Hematopoietic multipotent progenitor cell treated with erythropoietin and hydrocortisone succinate and interleukin-3 and kit ligand, for 4 days (in vitro differentiated cells): Measurements from ENCODE around the gene CHN2.

Source experiments
- DNase-seq: peaks from one replicate; pipeline ENCODE4 v3.0.0-alpha.2; 2015

Gene CHN2

DNA sequence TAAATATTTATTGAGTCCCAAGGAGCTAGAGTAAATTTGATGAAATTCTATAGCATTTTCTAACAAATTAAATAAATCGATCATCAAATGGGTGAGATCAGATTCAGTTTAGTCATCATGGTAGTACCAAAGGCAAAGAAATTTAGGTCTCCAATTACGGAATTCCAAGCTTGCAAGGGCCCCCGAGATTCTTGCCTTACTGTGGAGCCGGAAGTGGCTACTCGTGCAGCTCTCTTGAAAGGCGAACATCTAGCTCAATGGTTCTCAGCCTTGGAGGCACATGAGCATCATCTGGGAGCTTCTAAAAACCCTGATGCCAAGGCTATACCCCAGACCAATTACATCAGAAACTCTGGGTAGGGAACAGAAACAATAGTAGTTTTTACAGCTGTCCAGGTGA, 251.2 kb downstream of the CHN2 start:
- no peak for DNase-seq

DNA sequence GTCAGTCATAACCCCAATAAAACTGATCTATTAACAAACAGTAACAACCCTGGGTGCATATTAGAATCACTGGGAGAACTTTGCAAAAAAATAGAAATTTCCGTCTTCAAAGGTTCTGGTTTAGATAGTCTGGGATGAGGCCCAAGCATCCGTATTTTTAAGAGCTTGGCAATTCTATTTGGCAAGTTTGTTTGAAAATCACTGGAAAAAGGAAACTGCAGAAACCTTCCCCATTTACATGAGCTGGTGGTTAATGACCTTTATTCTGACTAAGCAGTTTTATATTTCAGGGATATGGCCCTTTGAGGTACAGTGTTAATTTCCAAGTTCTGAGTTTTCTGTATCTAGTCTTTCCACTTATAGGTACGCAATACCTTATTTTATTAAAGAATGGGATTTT, 253.3 kb downstream of the CHN2 start:
- no peak for DNase-seq

GRCh38 chr7:29449569-29450260, 255.1 kb downstream of the CHN2 start:
- DNase-seq: no peak

- no peak for DNase-seq
Observed at GRCh38 chr7:29453021-29453420, 258.4 kb downstream of the CHN2 start.

DNA sequence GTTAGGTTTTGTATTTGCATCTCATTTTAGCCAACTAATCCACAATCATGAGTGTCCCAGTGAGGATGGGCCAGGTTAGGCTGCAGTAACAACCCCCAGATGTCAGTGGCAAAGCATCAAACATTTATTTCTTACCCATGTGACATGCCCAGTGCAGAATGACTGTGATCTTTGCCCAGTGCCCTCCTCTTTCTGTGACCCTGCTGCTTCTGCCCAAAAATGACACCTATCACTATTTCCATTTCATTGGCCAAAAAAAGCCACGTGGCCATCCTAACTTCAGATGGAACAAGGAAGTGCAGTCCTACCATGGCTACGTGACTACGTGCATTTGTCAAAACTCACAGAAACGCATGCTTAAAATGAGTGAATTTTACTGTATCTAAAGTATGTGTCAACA, 259.9 kb downstream of the CHN2 start:
- no peak for DNase-seq

DNA sequence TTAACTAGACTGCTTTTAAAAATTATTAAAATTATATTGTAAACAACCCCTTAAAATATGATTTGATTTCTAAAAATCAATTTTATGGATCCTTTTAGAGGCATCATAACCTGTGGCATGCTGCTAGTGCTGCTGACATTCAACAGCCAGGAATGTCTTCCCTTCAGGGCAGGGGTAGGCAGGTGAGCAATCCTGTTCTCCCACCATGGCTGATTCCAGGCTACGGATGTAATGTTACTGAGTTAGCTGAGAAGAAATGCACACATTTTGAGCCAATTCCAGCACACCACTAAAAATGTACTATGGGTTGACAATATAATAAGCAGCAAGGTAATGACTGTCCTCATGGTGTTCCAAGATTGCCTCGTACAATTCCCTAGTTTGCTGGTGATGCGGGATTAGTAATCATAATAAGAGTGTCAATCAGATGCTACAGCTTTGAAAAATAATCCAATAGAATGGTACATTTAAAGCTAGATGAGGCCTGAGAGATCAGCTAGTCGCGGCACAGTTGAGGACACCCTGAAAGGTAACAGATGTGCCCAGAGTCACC, 260.4 kb downstream of the CHN2 start:
- no peak for DNase-seq

DNA sequence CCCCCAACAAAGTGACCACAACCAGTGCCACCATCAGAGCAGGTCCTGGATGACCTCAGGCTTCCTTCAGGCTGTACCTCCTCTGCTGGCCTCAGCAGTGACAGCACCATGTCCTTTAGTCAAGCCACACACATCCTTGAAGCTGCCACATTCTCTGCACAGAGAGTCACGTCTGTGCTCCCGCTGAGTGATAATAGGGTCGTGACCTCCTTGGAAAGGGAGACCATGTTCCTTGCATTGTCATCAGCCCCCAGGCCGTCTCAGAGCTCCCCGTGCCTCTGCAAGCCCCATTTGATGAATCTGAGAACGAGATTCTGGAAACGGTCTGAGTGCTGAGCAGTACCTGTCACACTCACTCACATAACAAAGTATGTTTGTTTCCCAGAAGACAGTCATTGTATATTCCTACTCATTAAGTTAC, 262.6 kb downstream of the CHN2 start:
- no peak for DNase-seq

GRCh38 chr7:29457565-29458011, 263.0 kb downstream of the CHN2 start:
- DNase-seq: no peak

DNA sequence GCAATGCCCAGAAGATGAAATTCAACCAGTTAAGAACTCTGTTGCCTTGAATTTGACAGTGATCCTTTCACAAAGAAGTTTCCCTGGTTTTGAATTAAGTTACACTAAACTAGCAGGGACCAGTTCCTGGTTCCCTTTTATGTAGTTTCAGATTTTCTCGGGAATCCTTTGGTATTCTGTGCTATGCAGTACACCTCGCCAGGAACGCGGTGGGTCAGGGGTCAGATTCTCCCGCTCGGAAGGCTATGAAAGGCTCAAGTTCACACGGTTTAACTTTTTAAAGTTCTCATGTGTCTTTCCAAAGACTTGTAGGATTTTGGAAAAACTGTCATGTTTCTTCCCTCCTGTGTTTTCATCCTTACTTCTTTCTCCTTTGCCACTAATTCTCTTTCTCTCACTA, 264.4 kb downstream of the CHN2 start:
- no peak for DNase-seq

GRCh38 chr7:29459589-29459988, 265.0 kb downstream of the CHN2 start:
- DNase-seq: no peak

GRCh38 chr7:29461996-29462395, 267.4 kb downstream of the CHN2 start:
- DNase-seq: no peak

DNA sequence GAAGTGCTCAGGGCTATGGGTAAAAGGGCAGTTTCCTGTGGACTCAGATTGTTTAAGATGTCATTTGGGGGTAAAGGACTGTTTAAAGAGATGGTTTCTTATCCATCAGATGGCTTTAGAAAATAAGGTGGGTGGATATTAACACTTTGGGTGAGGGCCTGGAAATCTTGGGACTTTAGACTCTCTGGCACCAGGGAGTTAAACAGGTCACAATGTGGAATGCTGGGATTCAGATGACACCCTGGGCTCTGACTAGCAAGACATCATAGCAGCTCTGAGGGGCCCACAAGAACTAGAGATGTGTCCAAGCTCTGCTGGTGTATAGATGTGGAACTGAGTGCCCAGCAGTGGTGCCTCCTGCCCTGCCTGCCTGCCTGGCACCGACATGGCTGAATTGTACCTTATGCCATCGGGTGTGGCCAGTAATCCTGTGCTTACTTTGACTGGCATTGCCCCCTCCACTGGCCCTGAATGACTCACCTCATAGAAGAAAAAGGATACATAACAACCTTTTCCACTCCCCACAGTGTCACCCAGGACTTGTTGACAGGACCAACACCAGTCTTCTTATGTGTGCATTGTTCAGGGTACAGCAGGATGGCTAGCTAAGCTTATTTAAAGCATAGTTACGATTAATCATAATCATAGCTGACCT, 269.1 kb downstream of the CHN2 start:
- no peak for DNase-seq

- no peak for DNase-seq
Observed at GRCh38 chr7:29464753-29465152, 270.2 kb downstream of the CHN2 start.

DNA sequence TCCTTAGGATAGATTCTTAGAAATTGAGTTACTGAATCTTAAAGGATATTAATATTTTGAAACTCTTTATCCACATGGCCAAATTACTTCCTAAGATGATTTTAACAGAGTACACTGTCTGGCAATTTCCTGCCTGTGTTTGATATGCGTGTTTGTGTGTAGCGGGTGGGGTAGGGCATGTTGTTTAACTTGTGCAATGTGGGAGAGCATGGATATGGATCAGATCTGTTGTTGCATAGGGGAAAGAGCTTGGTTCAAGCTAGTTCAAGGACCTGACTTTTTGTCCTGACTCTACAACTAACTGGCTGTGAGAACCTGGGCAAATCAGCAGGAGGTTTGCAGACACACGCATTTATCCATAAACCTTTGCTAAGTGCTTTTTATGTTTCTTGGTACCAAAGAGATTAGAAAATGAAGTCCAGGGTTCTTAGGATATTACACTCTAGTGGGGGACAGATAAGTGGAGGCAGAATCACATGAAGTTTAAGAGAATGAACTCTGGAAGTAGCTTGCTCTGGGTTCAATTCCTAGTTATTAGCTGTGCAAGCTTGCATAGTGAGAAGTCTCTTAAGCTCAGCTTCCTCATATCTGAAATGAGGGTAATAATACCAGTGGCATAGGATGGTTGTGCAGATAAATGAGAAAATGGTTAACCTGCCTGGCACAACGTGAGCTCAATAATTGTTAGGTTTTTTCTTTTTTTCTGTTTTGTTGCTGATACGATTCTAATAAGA, 272.8 kb downstream of the CHN2 start:
- DNase-seq: no peak

DNA sequence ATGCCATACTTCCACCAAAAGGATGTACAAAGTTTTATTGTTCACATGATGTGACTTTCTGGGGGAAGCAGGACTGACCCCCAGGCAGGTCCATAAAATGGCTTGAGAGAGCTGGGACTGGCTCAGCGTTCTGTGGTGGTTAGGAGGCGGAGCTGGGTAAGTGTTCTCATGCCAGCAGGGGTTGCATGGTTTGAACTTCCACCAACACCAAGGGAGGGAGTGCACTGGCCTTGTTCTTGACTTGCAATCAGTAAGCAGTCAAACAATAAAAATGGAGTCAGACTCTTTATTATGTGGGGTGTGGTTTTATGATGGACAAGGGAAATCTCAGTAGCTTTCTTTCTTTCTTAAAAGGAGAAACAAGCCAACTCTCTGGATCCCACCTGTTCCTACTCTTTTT, 273.6 kb downstream of the CHN2 start:
- no peak for DNase-seq

DNA sequence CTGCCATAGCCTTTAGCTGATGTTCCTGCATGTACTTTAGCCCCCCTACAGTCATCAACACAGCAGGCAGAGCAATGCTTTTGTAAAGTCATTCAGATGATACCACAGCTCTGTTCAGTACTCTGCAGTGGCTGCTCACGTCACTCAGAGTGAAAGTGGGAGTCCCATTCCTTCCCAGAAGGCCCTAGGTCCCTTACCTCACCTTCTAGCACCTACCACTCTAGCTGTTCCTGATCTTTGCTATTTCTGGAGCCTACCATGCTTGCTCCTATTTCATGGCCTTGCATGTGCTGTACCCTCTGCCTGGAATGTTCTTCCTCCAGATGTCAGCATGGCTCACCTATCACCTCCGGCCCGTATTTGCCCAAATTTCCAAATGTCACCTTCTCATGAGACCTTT, 274.7 kb downstream of the CHN2 start:
- DNase-seq: no peak

- no peak for DNase-seq
Observed at GRCh38 chr7:29469976-29470557, 275.5 kb downstream of the CHN2 start.

- no peak for DNase-seq
Observed at GRCh38 chr7:29471444-29472138, 277.0 kb downstream of the CHN2 start.

- no peak for DNase-seq
Observed at GRCh38 chr7:29476916-29477315, 282.3 kb downstream of the CHN2 start.

DNA sequence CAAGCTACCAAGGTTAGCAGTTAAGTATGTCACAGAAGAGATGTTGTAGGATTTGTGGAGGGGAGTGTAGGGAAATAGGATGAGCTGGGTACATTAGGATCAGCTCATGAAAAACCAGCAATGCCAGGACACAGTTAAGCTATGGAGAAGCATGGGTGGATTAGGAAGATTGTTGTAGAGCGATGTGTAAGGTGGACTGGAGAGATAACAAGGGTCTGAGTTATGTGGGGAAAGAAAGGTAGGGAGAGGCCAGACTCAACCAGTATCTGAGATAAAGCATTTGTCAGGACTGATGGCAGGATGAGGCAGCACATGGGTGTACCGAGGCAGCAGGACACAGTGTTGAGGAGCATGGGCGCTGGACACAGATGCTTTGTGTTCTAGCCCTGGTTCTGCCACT, 283.7 kb downstream of the CHN2 start:
- peak; percentile 35 for DNase-seq

- no peak for DNase-seq
Observed at GRCh38 chr7:29478687-29479240, 284.2 kb downstream of the CHN2 start.
